ENCODE results near the gene PTPRH.

DNA sequence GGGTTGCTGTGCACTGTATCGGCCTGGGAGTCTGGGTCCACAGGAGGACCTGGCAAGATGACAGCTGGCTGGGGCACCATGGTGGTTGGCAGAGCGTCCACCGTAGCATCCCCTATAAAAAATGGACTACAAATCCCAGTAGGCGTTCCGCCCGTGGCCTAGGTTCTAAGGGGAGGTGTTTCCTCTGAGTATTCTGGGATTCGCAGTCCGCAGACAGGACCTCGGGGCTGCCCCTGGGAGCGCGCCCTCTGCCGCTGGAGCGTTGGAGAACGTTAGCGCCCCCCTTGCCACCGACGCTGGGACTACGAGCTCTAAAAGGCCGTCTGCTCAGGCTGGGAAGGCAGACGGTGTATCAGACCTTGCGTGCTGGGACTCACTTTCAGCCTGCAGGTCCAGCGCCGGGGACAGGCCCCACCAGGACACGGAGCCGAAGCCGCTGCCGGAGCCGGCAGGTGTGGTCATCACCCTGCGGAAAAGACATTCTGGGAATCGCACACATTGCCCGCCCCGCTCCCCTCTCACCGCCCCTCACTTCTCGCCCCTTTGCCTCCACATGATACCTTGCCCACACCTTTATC lies 43.3 kb downstream of the PTPRH start:
- TF ChIP-seq, protein P1, sequence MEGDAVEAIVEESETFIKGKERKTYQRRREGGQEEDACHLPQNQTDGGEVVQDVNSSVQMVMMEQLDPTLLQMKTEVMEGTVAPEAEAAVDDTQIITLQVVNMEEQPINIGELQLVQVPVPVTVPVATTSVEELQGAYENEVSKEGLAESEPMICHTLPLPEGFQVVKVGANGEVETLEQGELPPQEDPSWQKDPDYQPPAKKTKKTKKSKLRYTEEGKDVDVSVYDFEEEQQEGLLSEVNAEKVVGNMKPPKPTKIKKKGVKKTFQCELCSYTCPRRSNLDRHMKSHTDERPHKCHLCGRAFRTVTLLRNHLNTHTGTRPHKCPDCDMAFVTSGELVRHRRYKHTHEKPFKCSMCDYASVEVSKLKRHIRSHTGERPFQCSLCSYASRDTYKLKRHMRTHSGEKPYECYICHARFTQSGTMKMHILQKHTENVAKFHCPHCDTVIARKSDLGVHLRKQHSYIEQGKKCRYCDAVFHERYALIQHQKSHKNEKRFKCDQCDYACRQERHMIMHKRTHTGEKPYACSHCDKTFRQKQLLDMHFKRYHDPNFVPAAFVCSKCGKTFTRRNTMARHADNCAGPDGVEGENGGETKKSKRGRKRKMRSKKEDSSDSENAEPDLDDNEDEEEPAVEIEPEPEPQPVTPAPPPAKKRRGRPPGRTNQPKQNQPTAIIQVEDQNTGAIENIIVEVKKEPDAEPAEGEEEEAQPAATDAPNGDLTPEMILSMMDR (IDR thresholded peaks at IDR 0.05 in 4 of 5, conservative IDR thresholded peaks at IDR 0.05 in 1 of 5), result peak in 2 of 5 experiments; percentile 22 to 42
- TF ChIP-seq POLR2A (IDR thresholded peaks at IDR 0.05), result no peak

All from gastrocnemius medialis (tissue), 4 donors.